Mesenteric fat pad (tissue), 1 donor: ENCODE measurements around the gene WDR36. TPM values are rescaled to one million over a fixed set of nuclear protein-coding genes. Genes with fewer than 3 reads are reported as not detected.

ENCODE experiments used
- total RNA-seq: library from RNA; stranded (reverse); fragmentation: NEBNext Ultra II Directional; extraction: Animal tissue kit (Norgen Biotek cat#: 25700); gene quantifications from one replicate; pipeline ENCODE4 v1.2.1, GENCODE V29; 2021
- donor health status: DM: yes; HTN: yes; CAD: no.

Gene WDR36
- total RNA-seq, 1 donor from 2014 or later = 30.4 TPM

Other genes with a start within 250 kb of the WDR36 start
- gene TSLP, start 20.6 kb upstream of the WDR36 start, total RNA-seq = 1.5 TPM
- 0.42 TPM for gene CAMK4, start 132.0 kb downstream of the WDR36 start, total RNA-seq